GM12874 (cell line): ENCODE measurements around the gene CRYBG3.
A peak's percentile ranks its signal among the peaks of the same experiment; 100 is the strongest.

ENCODE experiments used
- CTCF ChIP-seq: IDR thresholded peaks from 2 replicates; pipeline ENCODE4 v1.5.1; 2011; ENCODE audit warnings: low read depth, mild to moderate bottlenecking, control low read depth, low read length, moderate library complexity; ENCODE audit not compliant: insufficient read depth

CRYBG3 gene

GRCh38 chr3:97815149-97815917 is 6.5 kb upstream of the CRYBG3 start:
- no peak for TF ChIP-seq CTCF

GRCh38 chr3:97816811-97817210 is 5.0 kb upstream of the CRYBG3 start:
- TF ChIP-seq CTCF = no peak

GRCh38 chr3:97817965-97818364 is 3.8 kb upstream of the CRYBG3 start:
- TF ChIP-seq CTCF = no peak

GRCh38 chr3:97820780-97821179 is 1.0 kb upstream of the CRYBG3 start:
- no peak for TF ChIP-seq CTCF

GRCh38 chr3:97821287-97821773 is 481 bp upstream of the CRYBG3 start:
- TF ChIP-seq CTCF = 0 out of 2 replicates have a peak, but pooled peaks have one; percentile 1

- no peak for TF ChIP-seq CTCF
Measured at GRCh38 chr3:97822359-97822775, 556 bp downstream of the CRYBG3 start.

- no peak for TF ChIP-seq CTCF
Measured at GRCh38 chr3:97823046-97824004, 1.5 kb downstream of the CRYBG3 start.
